Stimulated activated memory B cell treated with anti-CD40 and anti-IgM and Interleukin-4, amounts not matched to agents 10 μg/mL and 1 μg/mL and 100 μg/mL, for 72 hours (primary cell): ENCODE measurements around the gene ASCL5.

Source experiments
- ATAC-seq: fragments of 150-1000 bp; cut with Tn5 transposase; 2 replicates; pipeline ENCODE4 v1.10.0; 2021
- H3K27ac Mint-ChIP-seq: one replicate; pipeline ENCODE4 v1.8.0; 2022; ENCODE audit warnings: mild to moderate bottlenecking, mixed read lengths
- H3K27me3 Mint-ChIP-seq: one replicate; pipeline ENCODE4 v1.8.0; 2022; ENCODE audit warnings: mixed read lengths
- H3K36me3 Mint-ChIP-seq: one replicate; pipeline ENCODE4 v1.8.0; 2022; ENCODE audit warnings: mixed read lengths
- H3K4me1 Mint-ChIP-seq: one replicate; pipeline ENCODE4 v1.8.0; 2022; ENCODE audit warnings: mixed read lengths
- H3K4me3 Mint-ChIP-seq: one replicate; pipeline ENCODE4 v1.8.0; 2022; ENCODE audit warnings: mild to moderate bottlenecking, moderate library complexity, mixed read lengths
- H3K9me3 Mint-ChIP-seq: one replicate; pipeline ENCODE4 v1.8.0; 2022; ENCODE audit warnings: mixed read lengths

Gene ASCL5

GRCh38 chr1:201157949-201158348 lies 31.0 kb upstream of the ASCL5 start:
- ATAC-seq = no peak
- peaks cover 35% of the 10 kb centered on the region for H3K27me3 Mint-ChIP-seq

GRCh38 chr1:201156819-201157218 lies 29.8 kb upstream of the ASCL5 start:
- no peak overlapping the region for H3K27ac Mint-ChIP-seq
- H3K4me3 Mint-ChIP-seq = no peak overlapping the region
- no peaks in the 10 kb centered on the region for H3K9me3 Mint-ChIP-seq
- no peak for ATAC-seq
- H3K4me1 Mint-ChIP-seq = peaks cover 13% of the 10 kb centered on the region
- peaks cover 35% of the 10 kb centered on the region for H3K27me3 Mint-ChIP-seq
- peaks cover under 1% of the 10 kb centered on the region for H3K36me3 Mint-ChIP-seq

More at GRCh38 chr1:201157949-201158348, 31.0 kb upstream of the ASCL5 start:
- no peak overlapping the region for H3K27ac Mint-ChIP-seq
- H3K4me1 Mint-ChIP-seq = peaks cover 13% of the 10 kb centered on the region
- H3K36me3 Mint-ChIP-seq = no peaks in the 10 kb centered on the region
- no peak overlapping the region for H3K4me3 Mint-ChIP-seq
- no peaks in the 10 kb centered on the region for H3K9me3 Mint-ChIP-seq

GRCh38 chr1:201156346-201156745 lies 29.4 kb upstream of the ASCL5 start:
- H3K4me3 Mint-ChIP-seq = no peak overlapping the region
- no peak overlapping the region for H3K27ac Mint-ChIP-seq
- peaks cover 35% of the 10 kb centered on the region for H3K27me3 Mint-ChIP-seq
- peaks cover 13% of the 10 kb centered on the region for H3K4me1 Mint-ChIP-seq
- peaks cover 5% of the 10 kb centered on the region for H3K36me3 Mint-ChIP-seq
- no peak for ATAC-seq
- no peaks in the 10 kb centered on the region for H3K9me3 Mint-ChIP-seq

GRCh38 chr1:201155354-201155753 lies 28.4 kb upstream of the ASCL5 start:
- no peak overlapping the region for H3K27ac Mint-ChIP-seq
- no peak for ATAC-seq
- H3K9me3 Mint-ChIP-seq = no peaks in the 10 kb centered on the region
- peaks cover 13% of the 10 kb centered on the region for H3K36me3 Mint-ChIP-seq
- peaks cover 35% of the 10 kb centered on the region for H3K27me3 Mint-ChIP-seq
- H3K4me1 Mint-ChIP-seq = peaks cover 13% of the 10 kb centered on the region
- H3K4me3 Mint-ChIP-seq = no peak overlapping the region

GRCh38 chr1:201154389-201155165 lies 27.6 kb upstream of the ASCL5 start, which contains the start of gene TMEM9:
Gene TMEM9 (minus strand): TSS chr1:201154474. CDS start chr1:201153923, 551 bp downstream.
- Mint-ChIP-seq H3K4me3 (peak within 1 kb of the TSS; percentile 81), H3K9me3 (no peaks in the 10 kb centered on the region), H3K4me1 (peaks cover 13% of the 10 kb centered on the region), H3K27ac (peak within 1 kb of the TSS; percentile 80), H3K36me3 (peaks cover 13% of the 10 kb centered on the region), H3K27me3 (peaks cover 35% of the 10 kb centered on the region)
- ATAC-seq = peak; percentile 98

GRCh38 chr1:201153474-201154388 lies 26.7 kb upstream of the ASCL5 start:
- Mint-ChIP-seq H3K4me1 (peaks cover 13% of the 10 kb centered on the region), H3K27ac (peak overlapping the region; percentile 80)

GRCh38 chr1:201149400-201149799 lies 22.4 kb upstream of the ASCL5 start:
- Mint-ChIP-seq H3K36me3 (peaks cover 44% of the 10 kb centered on the region), H3K27me3 (no peaks in the 10 kb centered on the region), H3K27ac (no peak overlapping the region), H3K4me3 (no peak overlapping the region), H3K9me3 (no peaks in the 10 kb centered on the region), H3K4me1 (peaks cover 7% of the 10 kb centered on the region)
- ATAC-seq = no peak

More at GRCh38 chr1:201153474-201154388, 26.7 kb upstream of the ASCL5 start:
- Mint-ChIP-seq H3K27me3 (peaks cover 29% of the 10 kb centered on the region), H3K4me3 (peak overlapping the region; percentile 81), H3K36me3 (peaks cover 13% of the 10 kb centered on the region), H3K9me3 (no peaks in the 10 kb centered on the region)
- peak; percentile 89 for ATAC-seq

- Mint-ChIP-seq H3K9me3 (no peaks in the 10 kb centered on the region), H3K27me3 (no peaks in the 10 kb centered on the region), H3K4me3 (no peak overlapping the region), H3K36me3 (peaks cover 62% of the 10 kb centered on the region), H3K4me1 (no peaks in the 10 kb centered on the region), H3K27ac (no peak overlapping the region)
- no peak for ATAC-seq
Observed at GRCh38 chr1:201147396-201148015, 20.5 kb upstream of the ASCL5 start.

- no peak overlapping the region for H3K27ac Mint-ChIP-seq
- ATAC-seq = no peak
Observed at GRCh38 chr1:201146626-201147390, 19.8 kb upstream of the ASCL5 start.

GRCh38 chr1:201145816-201146215 lies 18.8 kb upstream of the ASCL5 start:
- Mint-ChIP-seq H3K27ac (no peak overlapping the region), H3K27me3 (no peaks in the 10 kb centered on the region), H3K4me3 (no peak overlapping the region), H3K36me3 (peaks cover 63% of the 10 kb centered on the region), H3K4me1 (no peaks in the 10 kb centered on the region), H3K9me3 (no peaks in the 10 kb centered on the region)
- no peak for ATAC-seq

More at GRCh38 chr1:201146626-201147390, 19.8 kb upstream of the ASCL5 start:
- H3K27me3 Mint-ChIP-seq = no peaks in the 10 kb centered on the region
- no peaks in the 10 kb centered on the region for H3K9me3 Mint-ChIP-seq
- no peak overlapping the region for H3K4me3 Mint-ChIP-seq
- H3K36me3 Mint-ChIP-seq = peaks cover 69% of the 10 kb centered on the region
- no peaks in the 10 kb centered on the region for H3K4me1 Mint-ChIP-seq

GRCh38 chr1:201145132-201145531 lies 18.1 kb upstream of the ASCL5 start:
- peaks cover 62% of the 10 kb centered on the region for H3K36me3 Mint-ChIP-seq
- no peak overlapping the region for H3K27ac Mint-ChIP-seq
- no peaks in the 10 kb centered on the region for H3K27me3 Mint-ChIP-seq
- ATAC-seq = no peak
- no peaks in the 10 kb centered on the region for H3K9me3 Mint-ChIP-seq
- no peak overlapping the region for H3K4me3 Mint-ChIP-seq
- H3K4me1 Mint-ChIP-seq = no peaks in the 10 kb centered on the region

- Mint-ChIP-seq H3K36me3 (peaks cover 66% of the 10 kb centered on the region), H3K4me3 (no peak overlapping the region), H3K9me3 (no peaks in the 10 kb centered on the region), H3K27me3 (no peaks in the 10 kb centered on the region), H3K27ac (no peak overlapping the region), H3K4me1 (no peaks in the 10 kb centered on the region)
- ATAC-seq = no peak
Observed at GRCh38 chr1:201144701-201145100, 17.7 kb upstream of the ASCL5 start.

- no peak overlapping the region for H3K27ac Mint-ChIP-seq
Observed at GRCh38 chr1:201143726-201144635, 17.0 kb upstream of the ASCL5 start.

More at GRCh38 chr1:201143726-201144635, 17.0 kb upstream of the ASCL5 start:
- no peak for ATAC-seq
- Mint-ChIP-seq H3K36me3 (peaks cover 74% of the 10 kb centered on the region), H3K9me3 (no peaks in the 10 kb centered on the region), H3K4me3 (no peak overlapping the region), H3K4me1 (no peaks in the 10 kb centered on the region), H3K27me3 (no peaks in the 10 kb centered on the region)
